ENCODE data around the gene TAC3.
"Not testable (repeated sequence)": the region's sequence is repeated elsewhere in the genome, so short reads cannot be mapped to it uniquely, and the experiment has no call there.

TAC3 gene

GRCh38 chr12:57016348-57016747 lies at the start of gene TAC3:
TAC3 (minus strand) TSS chr12:57016529; CDS start chr12:57015797, 732 bp downstream.
- DNase-seq, result no peak

GRCh38 chr12:57063991-57064685 lies 47.8 kb upstream of the TAC3 start:
- DNase-seq, result no peak

- DNase-seq, result no peak
These were observed 42.1 kb upstream of the TAC3 start for GRCh38 chr12:57058454-57058853.

GRCh38 chr12:57057067-57057751 lies 40.9 kb upstream of the TAC3 start:
- DNase-seq, result no peak

GRCh38 chr12:57055824-57056223 lies 39.5 kb upstream of the TAC3 start:
- DNase-seq, result no peak

GRCh38 chr12:57053901-57054300 lies 37.6 kb upstream of the TAC3 start:
- not testable (repeated sequence) for DNase-seq

GRCh38 chr12:57053146-57053545 lies 36.8 kb upstream of the TAC3 start:
- DNase-seq, result not testable (repeated sequence)

GRCh38 chr12:57051011-57051410 lies 34.7 kb upstream of the TAC3 start:
- no peak for DNase-seq

GRCh38 chr12:57049890-57050289 lies 33.6 kb upstream of the TAC3 start, which contains the start of gene MYO1A:
MYO1A (minus strand) TSS chr12:57050129; CDS start chr12:57048323, 1,806 bp downstream.
- DNase-seq, result no peak

- DNase-seq, result no peak
These were observed 32.8 kb upstream of the TAC3 start for GRCh38 chr12:57049119-57049446.

- DNase-seq, result no peak
These were observed 32.2 kb upstream of the TAC3 start for GRCh38 chr12:57048423-57049118.

- DNase-seq, result no peak
These were observed 31.7 kb upstream of the TAC3 start for GRCh38 chr12:57047981-57048380.

GRCh38 chr12:57046947-57047890 lies 30.9 kb upstream of the TAC3 start:
- DNase-seq, result no peak

- no peak for DNase-seq
These were observed 29.9 kb upstream of the TAC3 start for GRCh38 chr12:57046086-57046791.

- no peak for DNase-seq
These were observed 28.6 kb upstream of the TAC3 start for GRCh38 chr12:57044889-57045288.

- no peak for DNase-seq
These were observed 28.1 kb upstream of the TAC3 start for GRCh38 chr12:57044468-57044867.

- no peak for DNase-seq
These were observed 26.4 kb upstream of the TAC3 start for GRCh38 chr12:57042695-57043094.

GRCh38 chr12:57040750-57041149 lies 24.4 kb upstream of the TAC3 start:
- no peak for DNase-seq

- DNase-seq, result no peak
These were observed 23.9 kb upstream of the TAC3 start for GRCh38 chr12:57040211-57040610.

- DNase-seq, result no peak
These were observed 22.9 kb upstream of the TAC3 start for GRCh38 chr12:57039016-57039798.

- DNase-seq, result no peak
These were observed 20.9 kb upstream of the TAC3 start for GRCh38 chr12:57037264-57037663.
